GM06990 (cell line): ENCODE results near the gene SDK2.
"Not testable (repeated sequence)": the region's sequence is repeated elsewhere in the genome, so short reads cannot be mapped to it uniquely, and the experiment has no call there.

Source experiments
- DNase-seq: peaks from one replicate; pipeline ENCODE4 v3.0.0-alpha.2; 2011; ENCODE audit not compliant: insufficient read length; ENCODE audit errors: extremely low read depth
- H3K27me3 ChIP-seq: replicated peaks from 2 replicates; pipeline ENCODE4 v1.6.0; 2011; ENCODE audit warnings: low read length; ENCODE audit not compliant: control insufficient read depth, insufficient read depth
- H3K36me3 ChIP-seq: 2 replicates; pipeline ENCODE4 v1.5.1; 2011; ENCODE audit warnings: low read length; ENCODE audit not compliant: control insufficient read depth, insufficient read depth
- H3K4me3 ChIP-seq: replicated peaks from 2 replicates; pipeline ENCODE4 v1.5.1; 2011; ENCODE audit warnings: low read depth, mild to moderate bottlenecking, control low read depth, low read length
- CTCF ChIP-seq: IDR thresholded peaks from 2 replicates; pipeline ENCODE4 v1.5.1; 2011; ENCODE audit warnings: low read length, control low read depth, mild to moderate bottlenecking, inconsistent platforms; ENCODE audit not compliant: insufficient read depth, poor library complexity, severe bottlenecking

SDK2 gene

GRCh38 chr17:73311781-73312641 lies 332.2 kb downstream of the SDK2 start, which contains the start of gene CDC42EP4:
Gene CDC42EP4, minus strand, starts transcription at chr17:73312001. Its CDS starts 25,501 bp downstream, at chr17:73286500.
- DNase-seq, result peak; percentile 89

GRCh38 chr17:73311428-73311780 lies 332.8 kb downstream of the SDK2 start:
- Histone ChIP-seq H3K4me3 (peak overlapping the region; percentile 95), H3K27me3 (no peaks in the 10 kb centered on the region), H3K36me3 (no peaks in the 10 kb centered on the region)
- no peak for DNase-seq
- TF ChIP-seq CTCF, result no peak

More at GRCh38 chr17:73311781-73312641, 332.2 kb downstream of the SDK2 start, which contains the start of gene CDC42EP4:
- no peak for TF ChIP-seq CTCF
- no peaks in the 10 kb centered on the region for H3K36me3 ChIP-seq
- H3K4me3 ChIP-seq, result peak within 1 kb of the TSS; percentile 95
- no peaks in the 10 kb centered on the region for H3K27me3 ChIP-seq

GRCh38 chr17:73309727-73310596 lies 334.3 kb downstream of the SDK2 start:
- H3K36me3 ChIP-seq, result no peaks in the 10 kb centered on the region
- no peak for DNase-seq
- no peak for TF ChIP-seq CTCF
- H3K4me3 ChIP-seq, result peak overlapping the region; percentile 95
- no peaks in the 10 kb centered on the region for H3K27me3 ChIP-seq

GRCh38 chr17:73308959-73309358 lies 335.3 kb downstream of the SDK2 start:
- H3K4me3 ChIP-seq, H3K36me3 ChIP-seq, DNase-seq: not testable (repeated sequence)

GRCh38 chr17:73308017-73308823 lies 336.0 kb downstream of the SDK2 start:
- H3K36me3 ChIP-seq, result no peaks in the 10 kb centered on the region
- no peak overlapping the region for H3K4me3 ChIP-seq
- no peak for TF ChIP-seq CTCF
- DNase-seq, result no peak
- no peaks in the 10 kb centered on the region for H3K27me3 ChIP-seq

More at GRCh38 chr17:73308959-73309358, 335.3 kb downstream of the SDK2 start:
- H3K27me3 ChIP-seq, result not testable (repeated sequence)
